ENCODE data around the gene SRXN1.
"Not testable (repeated sequence)": the region's sequence is repeated elsewhere in the genome, so short reads cannot be mapped to it uniquely, and the experiment has no call there.

Gene SRXN1

DNA sequence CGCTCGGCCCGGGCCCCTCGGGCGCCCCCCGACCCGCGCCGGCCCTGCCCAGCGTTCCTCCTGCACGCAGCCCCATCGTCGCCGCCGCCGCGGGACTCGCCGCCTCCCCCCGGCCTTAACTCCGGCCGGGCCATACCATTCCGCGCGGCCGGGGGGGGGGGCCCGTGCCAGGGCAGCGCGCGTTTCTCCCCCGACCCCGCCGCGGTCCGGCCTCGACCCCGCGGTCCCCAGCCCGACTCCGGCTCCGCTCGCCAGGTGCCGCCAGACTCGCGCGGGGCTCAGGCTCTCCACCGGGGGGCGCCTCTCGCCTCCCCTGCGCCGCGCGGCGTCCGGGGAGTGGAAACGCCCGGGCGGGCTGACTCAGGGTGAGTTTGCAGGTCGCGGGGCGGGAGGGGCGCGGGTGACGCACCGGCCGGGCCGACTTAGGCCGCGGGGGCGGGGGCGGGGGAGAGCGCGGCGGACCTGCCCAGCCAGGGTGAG lies at the start of gene SRXN1:
SRXN1 (minus strand) TSS at position 91 of the 480 bp plus-strand sequence; CDS start at position 76, 15 bp downstream.
- peak; percentile 69 to 75 for DNase-seq (ENCODE audit: low read depth in 2 of 2)

DNA sequence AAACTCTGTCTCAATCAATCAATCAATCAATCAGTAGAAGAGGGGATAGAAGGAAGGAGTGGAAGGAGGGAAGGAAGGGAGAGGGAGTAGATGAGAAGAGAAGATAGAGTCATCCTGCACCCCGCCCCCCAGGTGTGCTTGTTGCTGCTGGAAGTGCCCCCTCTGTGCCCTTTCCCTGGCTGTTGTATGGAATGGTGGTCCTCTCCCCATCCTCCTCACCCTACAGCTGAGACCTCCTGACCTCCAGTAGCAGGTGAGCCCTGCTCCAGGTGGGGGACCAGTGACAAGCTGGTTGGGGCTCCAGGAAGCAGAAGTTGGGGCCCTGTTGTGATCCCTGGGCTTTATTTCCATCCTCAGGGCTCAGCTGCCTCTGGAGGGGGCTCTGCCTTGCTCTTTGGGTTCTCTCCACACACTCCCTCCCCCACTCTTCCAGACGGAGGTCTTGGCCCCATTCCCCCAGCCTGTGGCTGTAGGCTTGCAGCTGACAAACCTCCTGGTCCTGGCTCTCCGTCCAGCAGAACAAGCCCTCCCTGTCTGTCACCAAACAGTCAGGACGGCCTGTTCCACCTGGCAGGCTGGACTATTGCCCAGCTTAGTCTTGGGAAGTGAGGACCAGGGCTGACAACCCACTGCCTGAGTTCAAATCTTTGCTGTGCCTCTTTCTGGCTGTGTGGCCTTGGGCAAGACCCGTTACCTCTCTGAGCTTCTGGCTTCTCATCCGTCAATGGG lies 48.6 kb upstream of the SRXN1 start:
- DNase-seq (ENCODE audit: low read depth in 2 of 2): no peak

DNA sequence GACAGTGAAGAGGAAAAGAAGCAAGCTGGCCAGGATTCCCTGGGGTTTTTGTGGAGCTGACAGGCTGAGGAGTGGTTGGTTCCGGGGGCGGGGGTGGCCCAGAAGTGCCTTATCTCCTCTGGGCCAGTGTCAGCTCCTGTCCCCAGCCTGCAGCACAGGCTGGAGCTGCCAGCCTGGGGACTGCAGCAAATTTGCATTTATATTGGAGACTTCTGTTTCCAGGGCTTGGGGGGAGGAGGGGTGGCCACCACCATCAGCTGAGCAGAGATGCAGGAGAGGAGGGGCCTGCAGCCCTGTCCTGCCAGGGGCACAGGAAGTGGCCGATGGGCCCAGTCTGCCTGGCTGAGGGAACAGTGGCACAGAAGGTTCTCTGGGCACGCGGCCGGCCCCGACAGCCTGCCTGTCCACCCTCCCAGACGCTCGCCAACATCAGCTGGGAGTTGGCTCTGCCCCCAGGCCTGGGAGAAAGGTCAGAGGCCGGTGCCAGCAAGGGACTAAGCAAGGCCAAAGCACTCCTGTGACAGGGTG lies 46.9 kb upstream of the SRXN1 start:
- DNase-seq (ENCODE audit: low read depth in 2 of 2): no peak

DNA sequence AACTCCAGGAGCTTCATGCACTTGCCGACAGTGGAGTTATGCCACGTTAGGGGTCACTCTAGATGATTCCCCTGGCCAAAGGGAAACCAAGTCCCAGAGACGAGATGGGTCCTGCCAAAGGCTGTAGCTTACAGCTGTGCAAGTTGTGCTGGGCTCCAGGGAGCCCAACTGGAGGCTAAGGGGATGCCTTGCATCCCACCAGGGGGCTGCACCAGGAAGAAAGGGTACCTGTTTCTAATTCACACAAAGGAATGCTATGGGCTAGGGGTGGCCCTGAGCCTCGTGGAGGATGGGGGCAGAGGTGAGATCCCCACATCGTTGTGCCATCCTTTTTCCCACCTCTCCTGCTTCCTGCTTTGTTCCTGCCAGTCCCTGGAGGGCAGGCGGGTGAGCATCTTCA lies 46.3 kb upstream of the SRXN1 start:
- no peak for DNase-seq (ENCODE audit: low read depth in 2 of 2)

DNA sequence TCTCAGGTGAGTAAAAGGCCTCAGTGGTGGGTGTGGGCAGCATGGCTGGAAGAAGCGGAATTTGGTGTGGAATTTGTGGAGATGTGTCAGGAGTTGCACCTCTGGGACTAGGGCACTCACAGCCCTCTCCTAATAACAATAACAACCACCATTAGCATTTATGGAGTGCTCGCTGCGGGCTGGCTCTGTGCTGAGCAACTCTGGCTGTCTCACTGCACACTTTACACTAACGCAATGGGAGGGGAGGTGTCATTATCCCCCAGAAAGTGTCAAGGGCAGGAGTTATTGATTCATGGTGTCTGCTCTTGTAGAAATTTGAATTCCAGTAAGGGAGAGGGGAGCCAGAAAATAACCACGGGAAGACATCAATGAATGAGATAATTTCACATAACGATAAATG lies 45.3 kb upstream of the SRXN1 start:
- DNase-seq (ENCODE audit: low read depth in 2 of 2): no peak

DNA sequence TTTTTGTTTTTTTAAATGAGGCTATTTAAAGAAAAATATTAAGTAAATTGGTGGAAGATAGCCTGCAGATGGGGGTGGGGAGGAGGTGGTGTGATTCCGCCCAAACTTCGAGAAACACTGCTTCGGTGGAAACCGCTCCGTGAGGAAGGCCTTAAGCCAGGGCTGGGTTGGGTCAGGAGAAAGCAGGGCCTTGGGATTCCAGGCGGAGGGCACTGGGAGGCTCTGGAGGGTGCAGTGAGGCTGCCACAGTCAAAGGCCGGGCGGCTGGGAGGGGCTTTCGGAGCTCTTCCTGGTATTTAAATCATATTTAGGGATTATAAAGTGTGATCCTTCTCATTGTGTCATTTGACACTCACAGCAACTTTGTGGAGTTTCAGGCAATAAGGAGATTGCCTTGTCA lies 44.8 kb upstream of the SRXN1 start:
- DNase-seq (ENCODE audit: low read depth in 2 of 2): no peak

DNA sequence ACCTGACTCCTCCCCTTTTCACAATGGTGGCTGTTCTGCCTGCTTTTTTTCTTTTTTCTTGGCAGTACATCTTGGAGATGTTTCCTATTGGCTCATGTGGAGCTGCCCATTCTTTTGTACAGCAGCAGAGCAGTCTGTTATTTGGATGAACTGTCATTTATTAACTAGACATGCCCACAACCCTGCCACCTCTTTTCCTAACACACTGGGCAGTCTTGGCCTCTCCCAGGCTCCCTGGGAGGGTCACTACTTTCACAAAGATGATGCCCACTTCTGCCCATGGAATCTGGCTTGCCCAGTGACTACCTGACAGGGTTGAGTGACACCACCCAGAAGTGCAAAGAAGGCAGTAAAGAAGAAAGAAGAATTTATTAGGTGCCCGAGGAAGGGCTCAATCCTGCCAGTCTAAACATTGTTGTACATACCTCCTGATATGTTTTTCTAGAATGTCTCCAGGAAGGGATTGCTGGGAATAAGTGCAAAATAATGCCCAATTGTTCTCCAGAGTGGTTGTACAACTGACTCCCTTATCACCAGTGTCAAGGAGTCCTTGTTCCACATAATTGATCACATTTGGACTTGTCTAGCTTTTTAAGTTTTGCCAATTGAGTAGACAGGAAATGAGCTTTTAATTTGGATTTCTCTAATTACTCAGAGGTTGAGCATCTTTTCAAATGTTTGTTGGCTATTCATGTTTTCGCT lies 42.3 kb upstream of the SRXN1 start:
- no peak for DNase-seq (ENCODE audit: low read depth in 2 of 2)

DNA sequence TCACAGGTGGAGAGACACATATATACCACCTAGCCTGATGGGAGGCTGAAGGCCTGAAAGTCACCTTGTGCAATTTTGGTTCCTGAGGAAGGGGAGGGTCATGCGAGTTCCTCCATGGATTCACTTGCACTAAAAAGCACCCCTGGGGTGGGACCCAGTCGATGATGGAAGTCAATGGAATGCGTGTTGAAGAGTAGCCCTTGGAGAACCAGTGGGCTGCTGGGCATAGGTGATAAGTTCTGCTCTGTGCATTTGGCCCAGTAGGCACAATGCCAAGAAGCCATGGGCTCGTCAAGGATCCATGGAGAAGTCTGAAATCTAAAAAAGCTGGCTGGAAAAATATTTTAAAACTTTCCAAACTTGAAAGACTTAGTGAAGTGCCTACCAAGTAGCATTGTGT lies 41.5 kb upstream of the SRXN1 start:
- DNase-seq (ENCODE audit: low read depth in 2 of 2): no peak

DNA sequence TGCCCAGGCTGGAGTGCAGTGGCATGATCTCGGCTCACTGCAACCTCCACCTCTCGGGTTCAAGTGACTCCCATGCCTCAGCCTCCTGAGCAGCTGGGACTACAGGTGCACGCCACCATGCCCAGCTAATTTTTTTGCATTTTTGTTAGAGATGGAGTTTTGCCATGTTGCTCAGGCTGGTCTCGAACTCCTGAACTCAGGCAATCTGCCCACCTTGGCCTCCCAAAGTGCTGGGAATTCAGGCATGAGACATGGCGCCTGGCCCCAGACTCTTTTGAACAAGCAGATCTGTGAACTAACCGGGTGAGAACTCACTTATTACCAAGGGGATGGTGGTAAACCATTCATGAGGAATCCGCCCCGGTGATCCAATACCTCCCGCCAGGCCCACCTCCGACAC lies 40.8 kb upstream of the SRXN1 start:
- DNase-seq (ENCODE audit: low read depth in 2 of 2): not testable (repeated sequence)

DNA sequence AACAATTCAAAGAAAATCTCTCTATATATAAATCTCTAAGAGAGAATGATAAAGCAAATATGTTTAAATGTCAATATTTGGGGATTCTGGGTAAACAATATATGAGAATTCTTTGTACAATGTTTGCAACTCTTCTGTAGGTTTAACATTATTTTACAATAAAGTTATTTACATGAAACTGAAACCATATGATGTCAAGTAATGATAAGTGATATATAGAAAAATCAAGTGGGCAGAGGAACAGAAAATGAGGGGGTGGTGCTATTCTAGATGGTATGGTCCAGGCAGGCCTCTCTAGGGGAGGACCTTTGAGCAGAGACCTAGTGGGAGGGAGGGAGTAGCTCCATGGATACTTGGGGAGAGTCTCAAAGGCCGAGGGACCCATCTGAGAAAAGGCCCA lies 39.0 kb upstream of the SRXN1 start:
- no peak for DNase-seq (ENCODE audit: low read depth in 2 of 2)

DNA sequence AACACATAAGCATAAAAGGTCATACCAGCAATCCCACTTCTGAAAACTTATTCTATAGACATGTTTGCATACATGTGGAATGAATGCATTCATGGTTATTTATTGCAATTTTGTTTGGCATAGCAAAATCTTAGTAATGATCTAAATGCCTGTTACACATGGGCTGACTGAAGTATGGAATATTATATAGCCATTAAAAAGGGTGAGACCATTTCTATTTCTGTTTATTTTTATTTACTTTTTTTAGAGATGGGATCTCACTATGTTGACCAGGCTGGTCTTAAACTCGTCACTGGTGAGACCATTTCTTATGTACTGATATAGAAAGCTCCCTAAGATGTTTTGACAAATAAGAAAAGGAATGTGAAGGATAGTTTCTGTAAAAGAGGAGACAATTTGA lies 36.9 kb upstream of the SRXN1 start:
- no peak for DNase-seq (ENCODE audit: low read depth in 2 of 2)

DNA sequence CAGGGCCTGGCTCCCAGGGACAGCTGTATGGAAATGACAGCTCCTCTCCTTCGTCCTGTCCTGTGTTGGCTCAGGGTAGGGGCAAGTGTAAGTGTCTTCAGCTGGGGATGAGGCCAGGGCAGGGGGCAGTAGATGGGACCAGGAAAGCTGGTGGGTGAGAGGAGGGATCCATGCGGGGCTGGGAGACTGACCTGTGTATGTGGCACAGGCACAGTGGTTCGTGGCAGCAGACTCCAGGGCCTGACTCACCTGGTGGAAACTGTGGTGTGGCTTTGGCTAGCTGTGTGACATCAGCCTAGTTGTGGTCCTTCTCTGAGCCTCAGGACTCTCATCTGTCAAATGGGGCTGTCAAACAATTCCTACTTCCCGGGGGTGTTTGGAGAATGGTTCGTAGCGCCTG lies 36.3 kb upstream of the SRXN1 start:
- DNase-seq (ENCODE audit: low read depth in 2 of 2): no peak

DNA sequence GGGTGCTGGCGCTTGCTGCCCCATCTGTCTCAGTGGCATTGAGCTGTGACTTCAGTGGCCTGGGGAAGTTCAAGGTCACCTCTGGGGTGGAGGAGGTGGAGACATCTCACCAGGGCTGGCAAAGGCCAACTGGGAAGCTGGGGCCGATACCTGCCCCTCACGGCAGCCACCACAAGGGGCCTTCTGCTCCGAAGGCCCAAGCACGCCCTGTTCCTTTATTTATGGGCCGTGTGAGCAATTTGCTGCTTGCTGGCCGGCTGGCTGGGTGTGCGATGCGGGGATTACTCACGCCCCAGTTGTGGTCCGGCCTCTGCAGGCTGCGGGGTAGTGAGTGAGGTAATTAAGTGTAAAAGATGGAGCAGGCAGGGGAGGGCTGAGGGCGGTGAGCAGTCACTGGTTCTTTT lies 35.8 kb upstream of the SRXN1 start:
- DNase-seq (ENCODE audit: low read depth in 2 of 2): no peak

DNA sequence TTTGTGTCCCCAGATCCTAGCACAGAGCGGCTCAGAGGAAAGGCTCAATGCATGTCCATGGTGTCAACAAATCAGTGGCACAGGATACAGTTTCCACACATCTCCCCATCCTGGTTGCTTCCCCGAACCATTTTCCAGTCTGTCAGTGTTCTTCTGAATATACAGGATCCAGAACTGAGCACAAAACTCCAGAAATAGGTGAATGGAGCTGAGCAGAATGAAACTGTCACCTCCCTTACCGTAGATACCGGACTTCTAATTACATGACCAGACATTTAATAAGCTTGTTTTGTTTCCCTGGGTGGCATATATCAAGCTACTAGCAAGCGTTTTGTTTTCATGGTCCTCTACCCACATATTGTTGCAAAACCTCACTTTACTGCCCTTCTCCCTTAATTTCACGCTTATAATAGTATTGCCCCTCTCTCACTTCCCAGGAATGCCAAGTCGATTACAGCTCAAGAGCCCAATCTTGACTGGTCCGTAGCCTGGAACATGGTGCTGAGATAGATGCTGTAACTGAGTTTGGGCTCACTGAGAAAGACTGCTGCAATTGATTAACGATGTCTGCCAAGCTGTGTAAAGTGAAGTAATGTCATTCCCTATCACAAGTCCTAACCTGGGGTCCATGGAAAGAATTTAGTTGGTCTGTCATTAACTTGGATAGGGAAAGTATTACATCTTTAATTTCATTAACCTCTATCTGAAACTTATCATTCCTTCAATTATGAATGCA lies 34.6 kb upstream of the SRXN1 start:
- DNase-seq (ENCODE audit: low read depth in 2 of 2): no peak

DNA sequence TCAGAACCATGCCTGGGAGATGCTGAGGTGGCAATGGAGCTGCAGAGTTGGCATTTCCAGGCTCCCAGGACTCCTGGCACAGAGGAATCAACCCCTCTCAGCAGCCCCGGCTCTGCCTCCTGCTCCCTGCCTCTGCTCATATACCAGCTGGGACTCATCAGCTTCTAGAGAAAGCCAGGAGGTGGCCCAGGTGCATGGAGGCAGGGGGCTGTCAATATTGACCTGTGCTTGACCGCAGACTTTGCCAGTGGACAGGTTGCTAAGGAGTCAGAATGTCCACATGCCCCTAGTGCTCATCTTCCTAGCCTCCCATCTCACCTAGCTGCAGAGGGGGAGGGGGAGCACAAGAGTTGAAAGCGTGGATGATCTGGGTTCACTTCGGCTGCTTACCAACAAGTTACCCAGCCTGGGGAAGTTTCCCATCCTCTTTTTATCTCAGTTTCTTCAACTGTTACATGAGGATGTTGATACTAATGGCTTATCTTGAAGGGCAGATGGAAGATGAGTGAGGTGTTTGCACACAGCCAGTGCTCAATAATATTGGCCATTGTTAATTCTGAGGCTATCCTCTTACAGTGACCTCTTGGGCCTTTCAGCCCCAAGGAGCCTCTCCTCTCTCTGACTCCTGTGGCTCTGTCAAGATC lies 31.8 kb upstream of the SRXN1 start:
- no peak for DNase-seq (ENCODE audit: low read depth in 2 of 2)

DNA sequence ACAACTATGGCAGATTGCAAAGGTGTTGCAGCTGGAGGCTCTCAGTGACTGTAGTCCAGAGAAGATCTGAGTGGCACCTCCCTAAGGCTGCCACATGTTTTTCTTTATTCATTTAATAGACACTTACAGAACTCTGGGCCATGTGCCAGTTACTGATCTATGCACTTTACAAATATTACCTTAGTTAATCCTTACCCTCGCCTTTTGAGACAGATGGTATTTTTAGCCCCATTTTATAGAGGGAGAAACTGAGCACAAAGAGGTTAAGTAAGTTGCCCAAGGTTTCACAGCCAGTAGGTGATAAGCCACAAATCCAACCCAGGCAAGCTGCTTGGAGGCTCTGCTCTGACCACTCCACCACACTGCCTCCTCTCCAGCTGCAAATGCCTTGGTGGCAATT lies 29.1 kb upstream of the SRXN1 start:
- no peak for DNase-seq (ENCODE audit: low read depth in 2 of 2)

DNA sequence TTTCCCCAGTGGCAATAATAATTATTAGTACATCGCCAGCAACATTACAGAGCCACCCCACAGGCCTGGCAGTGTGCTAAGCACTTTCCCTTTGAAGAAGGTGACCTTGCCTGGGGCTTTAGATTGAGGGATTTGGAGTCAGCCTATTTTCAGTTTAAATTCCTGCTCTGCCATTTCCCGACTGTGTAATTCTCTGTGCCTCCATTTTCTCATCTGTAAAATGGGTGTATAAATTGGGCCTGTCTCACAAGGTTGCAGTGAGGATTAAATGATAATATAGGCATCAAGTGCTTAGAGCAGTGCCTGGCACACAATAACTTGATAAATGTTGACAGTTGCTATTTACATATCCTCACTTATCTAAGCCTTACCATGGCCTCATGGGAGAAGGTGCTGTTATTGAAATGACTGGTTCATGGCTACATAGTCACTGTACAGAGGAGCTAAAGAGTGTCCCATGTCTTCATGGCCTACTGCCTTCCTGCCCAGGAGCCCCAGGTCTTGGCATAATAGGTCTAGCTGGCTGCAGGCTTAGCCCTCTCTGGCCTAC lies 27.7 kb upstream of the SRXN1 start:
- no peak for DNase-seq (ENCODE audit: low read depth in 2 of 2)

DNA sequence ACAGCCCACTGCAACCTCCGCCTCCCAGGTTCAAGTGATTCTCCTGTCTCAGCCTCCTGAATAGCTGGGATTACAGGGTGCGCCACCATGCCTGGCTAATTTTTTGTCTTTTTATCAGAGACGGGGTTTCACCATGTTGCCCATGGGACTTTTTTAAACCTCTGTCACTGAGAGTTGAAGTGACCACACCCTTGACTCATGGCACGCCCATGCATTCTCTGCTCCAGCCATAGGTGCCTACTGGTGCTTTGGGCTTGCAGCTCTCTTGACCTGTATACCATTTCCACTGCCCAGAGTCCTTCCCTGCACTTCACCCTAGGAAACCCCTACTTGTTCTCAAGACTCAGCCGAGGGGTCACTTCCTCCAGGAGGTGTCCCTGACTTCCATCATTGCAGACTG lies 25.0 kb upstream of the SRXN1 start:
- no peak for DNase-seq (ENCODE audit: low read depth in 2 of 2)

DNA sequence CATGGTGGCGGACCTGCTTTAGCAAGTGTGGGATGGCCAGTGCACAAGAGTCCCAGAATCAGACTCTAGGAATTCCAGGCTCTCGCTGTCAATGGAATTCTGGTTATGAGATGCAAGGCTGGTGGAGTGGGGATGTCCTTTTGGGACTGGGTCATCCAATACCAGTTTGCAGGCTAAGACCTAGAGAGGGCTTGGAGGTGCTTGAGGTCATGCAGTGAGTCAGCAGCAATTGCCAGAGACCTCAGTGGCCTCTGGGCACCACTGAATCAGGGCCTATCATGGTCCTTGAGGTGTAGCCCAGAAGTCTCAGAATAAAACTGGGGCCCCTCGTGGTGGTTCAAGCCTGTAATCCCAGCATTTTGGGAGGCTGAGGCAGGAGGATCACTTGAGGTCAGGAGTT lies 24.0 kb upstream of the SRXN1 start:
- no peak for DNase-seq (ENCODE audit: low read depth in 2 of 2)

DNA sequence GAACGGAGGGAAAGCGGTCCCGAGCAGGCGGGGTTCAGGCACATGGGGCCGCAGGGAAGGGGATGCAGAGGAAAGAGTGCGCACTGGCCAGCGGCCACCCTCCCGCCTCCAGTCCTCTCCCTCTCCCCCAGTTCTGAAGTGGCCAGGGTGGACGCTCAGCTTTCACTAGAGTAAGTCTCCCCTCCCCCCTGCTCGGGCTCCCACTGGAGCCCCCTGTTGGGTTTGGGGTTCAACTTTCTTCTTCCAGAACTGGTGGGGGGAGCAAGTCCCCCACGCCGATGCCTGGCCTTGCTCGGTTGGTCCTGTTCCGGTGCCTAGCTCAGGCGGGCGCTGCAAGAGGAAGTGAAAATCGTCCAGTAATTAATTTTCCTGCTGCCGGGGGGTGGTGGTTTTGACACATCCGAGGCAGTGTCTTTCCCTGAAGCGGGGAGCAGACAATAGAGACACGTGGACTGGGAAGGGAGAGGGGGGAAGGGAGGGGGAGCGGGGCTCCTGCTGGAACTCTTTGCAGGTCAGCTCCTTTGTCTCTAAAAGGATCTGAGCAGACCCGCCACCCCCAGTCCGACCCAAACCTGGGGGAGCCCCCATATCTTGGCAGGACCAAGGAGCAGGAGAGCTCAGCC lies 23.4 kb upstream of the SRXN1 start:
- DNase-seq (ENCODE audit: low read depth in 2 of 2): no peak

Measured in stimulated activated CD8-positive, alpha-beta memory T cell treated with anti-CD3 and anti-CD28 coated beads, Interleukin-15, amount 100 ng/mL, for 4 hours (primary cell).